Stimulated activated CD4-positive, alpha-beta T cell treated with anti-CD3 and anti-CD28 coated beads, TNF-alpha, amount 100 ng/mL, for 48 hours (primary cell): ENCODE data around the gene OSBPL2.

Source experiments
- DNase-seq, 3 donors: peaks; one replicate each; pipeline ENCODE4 v3.0.0-alpha.2; 2020; ENCODE audit warnings: low read depth in 3 of 3

Gene OSBPL2

DNA sequence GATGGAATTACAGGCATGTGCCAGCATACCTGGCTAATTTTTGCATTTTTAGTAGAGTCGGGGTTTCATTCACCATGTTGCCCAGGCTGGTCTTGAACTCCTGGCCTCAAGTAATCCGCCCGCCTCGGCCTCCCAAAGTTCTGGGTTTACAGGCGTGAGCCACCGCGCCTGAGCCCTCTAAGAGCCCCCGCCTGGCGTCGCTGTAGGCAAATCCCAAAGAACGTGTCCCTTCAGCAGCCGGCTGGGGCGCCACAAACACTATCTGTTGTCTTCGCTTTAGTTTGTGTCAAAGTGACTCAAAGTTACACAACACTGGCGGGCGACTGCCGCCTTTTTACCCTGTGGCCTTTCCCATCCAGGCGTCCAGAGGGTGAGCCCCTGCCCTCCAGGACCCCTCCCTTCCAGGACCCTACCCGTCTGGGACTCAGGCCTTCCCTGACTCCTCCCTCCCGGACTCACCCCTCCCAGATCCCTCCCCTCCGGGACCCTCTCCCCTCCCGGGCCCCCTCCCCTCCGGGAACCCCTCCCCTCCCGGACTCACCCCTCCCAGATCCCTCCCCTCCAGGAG lies 63.5 kb downstream of the OSBPL2 start:
- peak; percentile 81 to 88 (median 82) for DNase-seq

DNA sequence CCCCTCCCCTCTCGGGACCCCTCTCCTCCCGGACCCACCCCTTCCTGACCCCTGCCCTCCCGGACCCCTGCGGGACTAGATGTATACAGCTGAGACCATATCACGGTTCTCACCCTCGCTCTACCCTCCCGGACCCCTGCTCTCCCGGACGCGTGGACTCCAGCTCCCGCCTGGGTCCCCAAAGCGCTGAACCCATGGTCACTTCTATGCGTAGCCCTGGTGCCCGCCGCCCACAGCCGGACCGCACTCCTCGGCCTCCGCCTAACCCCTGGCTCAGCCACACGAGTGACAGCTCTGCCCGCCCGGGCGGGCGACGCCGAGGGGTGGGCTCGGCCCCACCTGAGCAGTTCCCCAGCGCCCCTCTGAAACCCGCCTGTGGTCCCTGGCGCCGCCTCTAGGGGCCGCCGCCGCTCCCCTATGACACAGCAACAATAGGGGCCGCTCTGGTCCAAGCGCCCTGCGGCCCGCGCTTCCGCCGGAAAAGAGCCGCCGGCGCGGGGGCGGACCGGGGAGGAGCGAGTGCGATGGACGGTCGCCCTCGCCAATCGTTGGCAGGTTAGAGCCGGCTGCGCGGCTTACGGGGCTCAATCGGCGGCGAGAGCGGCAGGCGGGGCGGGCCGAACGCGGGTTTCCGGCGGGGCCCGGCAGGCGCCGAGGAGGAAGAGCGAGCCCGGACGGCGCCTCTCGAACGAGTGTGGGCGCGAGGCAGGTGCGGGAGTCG lies 64.2 kb downstream of the OSBPL2 start, which contains the start of gene ADRM1:
TSS of gene ADRM1 (plus strand) at position 657 of the 721 bp plus-strand sequence. CDS start 572 bp downstream, outside the sequence.
- DNase-seq = peak; percentile 91 to 95 (median 92)

GRCh38 chr20:62303062-62303339 lies 64.7 kb downstream of the OSBPL2 start:
- no peak for DNase-seq

DNA sequence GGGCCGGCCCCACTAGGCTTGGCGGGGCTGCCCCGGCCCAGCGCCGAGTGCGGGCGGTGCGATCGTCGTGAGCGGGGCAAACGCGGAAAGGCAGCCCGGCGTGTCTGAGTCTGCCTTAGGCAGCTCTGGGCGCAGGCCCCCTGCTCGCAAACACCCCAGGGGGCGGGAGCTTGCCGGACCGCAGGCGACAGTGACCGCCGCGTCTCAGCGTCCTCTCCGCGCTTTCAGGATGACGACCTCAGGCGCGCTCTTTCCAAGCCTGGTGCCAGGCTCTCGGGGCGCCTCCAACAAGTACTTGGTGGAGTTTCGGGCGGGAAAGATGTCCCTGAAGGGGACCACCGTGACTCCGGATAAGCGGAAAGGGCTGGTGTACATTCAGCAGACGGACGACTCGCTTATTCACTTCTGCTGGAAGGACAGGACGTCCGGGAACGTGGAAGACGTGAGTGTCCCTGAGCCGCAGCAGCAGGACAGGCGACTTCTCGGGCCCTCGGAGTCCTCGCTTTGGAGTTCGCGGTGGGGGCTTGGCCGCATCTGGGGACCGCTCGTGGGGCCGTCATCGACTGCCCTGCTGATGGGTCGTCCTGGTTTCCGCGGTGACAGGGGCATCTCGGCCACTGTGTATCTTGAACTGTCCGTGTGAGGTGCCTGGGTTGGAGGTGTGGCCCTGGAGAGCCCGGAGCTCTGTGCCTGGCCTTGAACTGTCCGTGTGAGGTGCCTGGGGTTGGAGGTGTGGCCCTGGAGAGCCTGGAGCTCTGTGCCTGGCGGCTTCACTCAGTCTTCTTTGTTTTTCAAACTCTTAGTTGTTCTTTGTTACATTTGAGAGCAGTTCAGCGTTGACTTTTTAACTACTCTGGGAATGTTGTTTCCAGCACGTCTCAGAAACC lies 65.3 kb downstream of the OSBPL2 start:
- DNase-seq = no peak

DNA sequence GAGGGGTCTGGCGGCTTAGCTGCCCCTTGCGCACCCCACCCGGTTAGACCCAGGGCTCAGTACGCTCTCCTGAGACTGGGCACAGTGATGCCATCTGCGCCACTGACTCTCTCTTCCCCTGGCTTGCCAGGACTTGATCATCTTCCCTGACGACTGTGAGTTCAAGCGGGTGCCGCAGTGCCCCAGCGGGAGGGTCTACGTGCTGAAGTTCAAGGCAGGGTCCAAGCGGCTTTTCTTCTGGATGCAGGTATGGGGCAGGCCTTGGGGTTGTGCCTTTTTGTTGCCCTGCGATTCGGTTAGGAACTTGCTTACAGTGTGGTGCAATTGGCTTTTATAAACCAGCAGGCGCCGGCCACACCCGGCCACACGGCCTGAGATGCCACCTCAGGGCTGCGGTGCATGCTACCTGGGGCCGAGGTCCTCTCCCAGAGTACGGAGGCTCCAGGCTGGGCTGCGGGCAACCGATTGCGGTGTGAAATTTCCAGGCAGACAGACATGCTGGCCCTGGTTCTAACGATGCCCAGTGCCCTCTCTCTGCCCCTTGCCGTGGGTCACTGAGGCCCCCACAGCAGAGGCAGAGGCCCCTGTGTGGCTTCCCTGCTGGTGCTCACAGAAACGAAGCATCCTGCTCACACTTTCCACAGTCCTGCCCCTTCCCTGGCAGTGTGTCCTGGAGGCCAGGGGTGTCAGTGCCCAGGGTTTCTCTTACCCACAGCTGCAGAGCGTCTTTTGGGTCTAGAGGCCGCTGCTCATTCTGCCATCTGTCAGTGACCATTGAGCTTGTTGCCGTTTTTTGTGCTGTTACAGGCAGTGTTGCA lies 66.2 kb downstream of the OSBPL2 start:
- no peak for DNase-seq

DNA sequence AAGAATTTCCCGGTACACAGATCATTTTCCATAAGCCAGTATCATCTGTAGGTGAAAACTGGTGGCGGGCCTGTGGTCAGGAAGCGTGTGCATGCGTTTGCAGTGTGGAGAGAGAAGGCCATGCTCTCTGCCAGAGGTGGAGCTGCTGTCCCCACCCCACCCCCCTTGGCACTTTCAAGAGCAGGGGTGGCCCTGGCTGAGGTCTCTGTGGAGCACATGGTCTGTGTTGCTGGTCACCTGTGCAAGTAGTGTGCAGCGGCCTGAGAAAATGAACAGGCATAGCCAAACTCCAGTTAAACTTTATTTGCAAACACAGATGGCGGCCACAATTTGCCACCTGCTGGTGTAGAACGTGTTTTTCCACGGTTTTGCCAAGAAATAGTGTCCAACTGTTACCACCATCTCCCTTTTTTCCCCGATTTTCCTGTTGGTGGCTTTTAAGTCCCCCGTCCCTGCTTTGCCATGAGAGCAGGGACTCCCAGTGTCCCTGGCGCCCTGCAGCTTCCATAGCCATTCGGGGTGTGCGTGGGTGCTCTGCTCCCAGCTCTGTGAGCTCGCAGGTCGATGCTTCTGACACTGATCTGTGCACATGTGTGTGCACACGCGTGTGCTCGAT lies 66.9 kb downstream of the OSBPL2 start:
- no peak for DNase-seq

DNA sequence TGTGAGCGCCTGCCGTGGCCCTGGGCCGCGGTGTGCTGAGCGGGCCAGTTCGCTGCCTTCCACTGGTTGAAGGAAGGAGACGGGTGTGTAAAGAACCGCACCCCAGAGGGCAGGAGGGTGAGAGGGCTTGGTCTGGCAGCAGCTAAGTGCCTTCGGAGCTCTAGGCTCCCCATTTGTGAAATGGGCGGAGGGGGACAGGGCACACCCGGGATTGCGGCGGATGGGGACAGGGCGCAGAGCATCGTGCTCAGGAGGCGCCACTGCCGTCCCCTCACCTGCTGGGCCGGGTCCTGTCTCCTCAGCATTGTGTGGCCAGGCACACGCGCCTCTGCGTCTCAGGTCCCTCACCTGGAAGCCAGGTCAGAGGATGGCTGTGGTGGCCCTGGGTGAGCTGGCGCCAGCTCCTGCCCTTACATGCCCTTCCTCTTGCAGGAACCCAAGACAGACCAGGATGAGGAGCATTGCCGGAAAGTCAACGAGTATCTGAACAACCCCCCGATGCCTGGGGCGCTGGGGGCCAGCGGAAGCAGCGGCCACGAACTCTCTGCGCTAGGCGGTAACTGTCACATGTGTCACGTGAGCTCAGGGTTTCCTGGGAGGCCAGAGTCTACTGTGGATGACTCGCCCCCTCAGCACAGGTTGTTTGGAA lies 67.6 kb downstream of the OSBPL2 start:
- no peak for DNase-seq

GRCh38 chr20:62306414-62307187 lies 68.3 kb downstream of the OSBPL2 start:
- DNase-seq = no peak

- no peak for DNase-seq
Observed at GRCh38 chr20:62307226-62308101, 69.1 kb downstream of the OSBPL2 start.

GRCh38 chr20:62308102-62308822 lies 69.9 kb downstream of the OSBPL2 start:
- DNase-seq = no peak

DNA sequence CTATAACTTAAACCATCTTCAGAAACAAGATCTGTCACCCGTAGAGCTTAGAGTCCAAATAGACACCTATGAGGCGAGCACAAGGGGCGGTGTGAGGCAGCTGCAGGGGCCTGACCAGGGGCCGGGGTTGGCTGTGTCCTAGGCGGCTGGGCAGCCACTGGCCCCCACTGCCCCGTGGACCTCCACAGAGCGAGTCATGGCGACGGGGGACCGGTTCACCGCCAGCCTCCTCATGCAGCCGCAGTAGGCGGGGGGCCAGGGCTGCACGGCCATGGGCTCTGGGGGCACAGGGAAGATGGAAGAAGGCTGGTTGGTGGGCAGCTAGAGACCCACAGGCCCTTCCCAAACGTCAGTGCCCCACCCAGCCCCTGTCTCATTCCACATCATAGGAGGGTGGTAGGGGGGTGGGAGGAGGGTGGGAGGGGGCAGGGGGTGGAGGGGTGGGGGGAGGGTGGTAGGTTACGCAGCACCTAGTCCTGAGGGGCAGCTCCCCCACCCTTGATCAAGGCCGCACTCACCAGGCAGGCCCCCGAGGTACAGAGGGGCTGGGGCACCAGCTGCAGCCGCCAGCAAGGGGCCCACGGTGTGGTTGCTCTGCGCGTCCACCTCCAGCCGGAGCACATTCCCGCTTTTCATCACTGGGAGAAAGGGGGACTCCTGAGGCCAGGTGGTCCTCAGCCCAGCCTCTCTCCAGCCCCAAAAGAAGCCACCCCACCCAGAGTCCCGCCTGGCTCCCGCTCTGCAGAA lies 71.0 kb downstream of the OSBPL2 start:
- DNase-seq = no peak

DNA sequence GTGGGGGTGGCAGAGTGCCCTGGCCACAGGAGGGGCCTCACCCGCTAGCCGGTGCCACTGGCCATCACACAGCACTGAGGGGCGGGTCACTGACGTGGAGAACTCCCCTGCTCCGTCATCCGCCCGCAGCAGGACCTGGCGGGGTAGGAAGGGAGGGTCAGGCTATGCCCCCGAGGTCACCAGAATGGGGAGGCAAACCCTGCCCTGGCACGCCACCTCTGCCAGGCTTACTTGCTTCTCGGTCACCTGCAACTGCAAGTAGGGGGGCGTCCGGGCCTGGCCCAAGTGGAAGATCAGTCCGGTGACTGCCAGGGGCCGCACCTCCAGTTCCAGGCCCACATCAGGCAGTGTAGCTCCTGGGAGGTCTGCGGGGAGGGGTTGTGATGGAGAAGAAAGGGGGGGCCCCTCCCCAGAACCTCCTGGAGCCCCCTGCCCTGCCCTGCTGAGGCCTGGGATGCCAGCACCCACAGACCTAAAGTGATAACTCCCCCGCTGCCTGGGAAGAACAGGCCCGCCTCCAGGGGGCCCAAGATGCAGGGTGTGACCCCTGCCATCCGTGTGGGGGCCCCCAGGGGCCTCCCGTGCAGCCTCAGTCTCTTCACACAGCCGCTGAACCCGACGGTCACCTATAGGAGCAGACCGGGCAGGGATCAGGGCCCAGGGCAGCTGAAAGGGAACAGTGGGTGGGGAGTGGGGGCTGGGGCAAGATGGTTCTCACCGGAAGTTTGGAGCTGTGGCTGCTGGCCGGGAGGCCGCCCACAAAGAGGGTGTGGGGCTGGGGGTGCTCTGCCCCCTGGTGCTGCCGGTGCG lies 71.8 kb downstream of the OSBPL2 start:
- DNase-seq = no peak

GRCh38 chr20:62310757-62311121 lies 72.4 kb downstream of the OSBPL2 start:
- DNase-seq = no peak

DNA sequence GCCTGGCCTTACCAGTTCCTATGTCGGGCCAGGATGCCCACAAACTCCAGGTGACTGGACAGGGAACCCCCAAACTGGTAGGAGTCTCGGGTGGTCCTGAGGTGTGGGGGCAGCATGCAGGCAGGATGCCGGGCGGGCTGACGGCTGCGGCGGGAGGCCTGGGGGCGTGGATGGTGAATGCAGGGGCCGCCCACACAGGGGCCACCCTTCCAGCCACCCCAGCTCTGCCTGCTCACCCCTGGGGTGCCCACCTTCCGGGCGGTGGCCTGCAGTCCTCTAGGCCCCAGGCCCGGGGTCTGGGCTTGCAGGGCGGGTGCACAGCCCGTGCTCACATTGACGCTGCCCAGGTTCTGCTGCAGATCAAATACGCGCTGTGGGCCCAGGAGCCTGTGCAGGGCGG lies 72.8 kb downstream of the OSBPL2 start:
- DNase-seq = no peak

DNA sequence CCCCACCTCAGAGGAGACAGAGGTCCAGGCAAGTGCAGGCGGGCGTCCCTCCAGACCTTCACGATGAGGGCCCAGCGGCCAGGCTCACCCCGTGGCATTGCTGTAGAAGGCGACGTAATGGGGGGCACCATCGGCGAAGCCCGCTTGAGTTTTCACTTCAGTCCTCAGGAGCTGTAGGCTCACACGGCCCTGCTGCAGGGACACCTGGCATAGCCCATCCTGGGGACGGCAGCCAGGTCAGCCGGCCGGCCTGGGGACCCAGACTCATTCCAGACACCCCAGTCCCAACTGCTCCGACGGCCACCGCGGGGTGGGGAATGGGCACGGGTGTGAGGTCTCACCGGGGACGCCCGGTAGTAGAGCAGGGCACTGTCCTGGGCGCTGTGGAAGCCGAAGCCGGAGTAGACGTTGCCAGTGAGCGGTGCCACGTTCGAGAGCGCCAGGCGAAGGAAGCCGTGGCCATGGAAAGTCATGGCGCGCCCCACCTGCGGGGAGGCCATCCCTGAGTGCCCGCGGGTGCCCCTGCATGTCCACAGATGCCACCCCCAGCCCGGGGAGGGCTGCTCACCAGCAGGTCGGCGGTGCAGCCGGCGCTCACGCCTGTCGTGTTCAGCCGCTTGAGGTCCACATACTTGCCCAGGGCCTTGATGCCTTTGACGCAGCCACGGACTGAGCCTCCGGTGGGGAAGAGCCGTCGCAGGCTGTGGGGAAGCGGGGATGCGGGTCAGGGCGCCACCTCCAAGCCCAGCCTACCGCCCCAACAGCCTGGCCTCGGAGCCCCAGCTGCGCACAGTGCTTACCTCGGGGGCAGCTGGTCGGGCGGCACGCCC lies 73.7 kb downstream of the OSBPL2 start:
- no peak for DNase-seq

DNA sequence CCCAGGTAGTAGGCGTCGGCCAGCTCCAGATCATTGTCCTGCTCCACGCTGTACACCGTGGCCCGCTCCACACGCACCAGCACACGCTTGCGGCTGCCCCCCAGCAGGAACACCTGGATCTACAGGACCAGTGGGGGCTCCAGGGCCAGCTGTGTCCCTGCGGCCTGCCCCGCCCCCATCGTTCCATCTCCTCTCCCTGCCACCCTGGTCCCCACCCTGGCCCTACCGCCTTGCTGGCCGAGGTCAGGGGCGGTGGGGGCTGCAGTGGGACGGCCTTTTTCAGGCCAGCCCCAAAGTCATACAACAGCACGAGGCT lies 74.3 kb downstream of the OSBPL2 start:
- no peak for DNase-seq
